NCI-H1417 treated with DMSO at 0.1 percent for 48 hours (cell line): ENCODE data around the gene EEF1A1.

ENCODE experiments used
- DNase-seq: peaks from one replicate; lab custom pipeline; 2025; lab: John Stamatoyannopoulos, UW

Gene EEF1A1

GRCh38 chr6:73505142-73505541 is 15.7 kb downstream of the EEF1A1 start:
- DNase-seq: no peak

DNA sequence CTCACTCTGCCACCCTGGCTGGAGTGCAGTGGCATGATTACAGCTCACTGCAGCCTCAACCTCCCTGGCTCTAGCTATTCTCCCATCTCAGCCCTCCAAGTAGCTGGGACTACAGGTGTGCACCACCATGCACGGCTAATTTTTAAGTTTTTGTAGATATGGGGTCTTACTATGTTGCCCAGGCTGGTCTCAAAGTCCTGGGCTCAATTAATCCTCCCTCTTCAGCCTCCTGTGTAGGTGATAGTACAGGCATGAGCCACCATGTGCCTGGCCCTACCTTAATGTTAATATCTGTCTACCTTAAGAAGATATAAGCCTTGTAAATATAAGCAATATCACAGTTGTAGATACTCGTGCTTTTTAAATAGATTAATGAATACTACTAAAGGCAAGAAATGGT is 16.7 kb downstream of the EEF1A1 start:
- DNase-seq: no peak

- no peak for DNase-seq
Measured at GRCh38 chr6:73503027-73503772, 17.6 kb downstream of the EEF1A1 start.

DNA sequence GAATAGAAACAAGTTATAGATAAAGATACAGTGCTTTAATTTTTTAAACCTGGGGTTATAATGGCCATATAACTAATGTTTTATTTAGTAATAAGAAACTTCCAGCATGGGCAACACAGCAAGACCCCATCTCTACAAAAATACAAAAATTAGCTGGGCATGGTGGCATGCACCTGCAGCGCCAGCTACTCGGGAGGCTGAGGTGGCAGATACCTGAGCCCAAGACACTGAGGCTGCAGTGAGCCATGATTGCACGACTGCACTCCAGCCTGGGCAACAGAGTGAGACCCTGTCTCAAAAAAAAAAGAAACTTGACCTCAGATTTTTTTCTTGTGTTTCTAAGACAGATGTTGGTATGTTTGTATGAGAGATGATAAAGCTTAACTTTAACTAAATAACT is 22.9 kb downstream of the EEF1A1 start:
- DNase-seq: no peak

- no peak for DNase-seq
Measured at GRCh38 chr6:73491377-73491776, 29.5 kb downstream of the EEF1A1 start.

- no peak for DNase-seq
Measured at GRCh38 chr6:73487473-73487872, 33.4 kb downstream of the EEF1A1 start.

GRCh38 chr6:73484438-73484837 is 36.4 kb downstream of the EEF1A1 start:
- no peak for DNase-seq

DNA sequence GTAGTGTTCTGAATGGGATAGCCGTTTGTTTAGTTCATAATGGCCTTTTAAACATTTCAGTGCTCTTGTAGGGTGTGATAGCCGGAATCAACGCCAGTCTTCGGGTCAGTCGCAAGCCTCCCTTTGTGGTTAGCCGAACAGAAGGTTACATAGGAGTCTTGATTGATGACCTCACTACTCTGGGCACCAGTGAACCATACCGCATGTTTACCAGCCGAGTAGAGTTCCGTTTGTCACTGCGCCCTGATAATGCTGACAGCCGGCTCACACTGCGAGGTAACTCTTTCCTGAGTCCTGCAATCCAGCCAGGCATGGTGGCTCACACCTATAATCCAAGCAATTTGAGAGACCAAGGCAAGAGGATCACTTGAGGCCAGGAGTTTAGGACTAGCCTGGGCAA is 38.9 kb downstream of the EEF1A1 start:
- DNase-seq: no peak

GRCh38 chr6:73477407-73477806 is 43.4 kb downstream of the EEF1A1 start:
- no peak for DNase-seq

GRCh38 chr6:73476723-73477122 is 44.1 kb downstream of the EEF1A1 start:
- DNase-seq: no peak

DNA sequence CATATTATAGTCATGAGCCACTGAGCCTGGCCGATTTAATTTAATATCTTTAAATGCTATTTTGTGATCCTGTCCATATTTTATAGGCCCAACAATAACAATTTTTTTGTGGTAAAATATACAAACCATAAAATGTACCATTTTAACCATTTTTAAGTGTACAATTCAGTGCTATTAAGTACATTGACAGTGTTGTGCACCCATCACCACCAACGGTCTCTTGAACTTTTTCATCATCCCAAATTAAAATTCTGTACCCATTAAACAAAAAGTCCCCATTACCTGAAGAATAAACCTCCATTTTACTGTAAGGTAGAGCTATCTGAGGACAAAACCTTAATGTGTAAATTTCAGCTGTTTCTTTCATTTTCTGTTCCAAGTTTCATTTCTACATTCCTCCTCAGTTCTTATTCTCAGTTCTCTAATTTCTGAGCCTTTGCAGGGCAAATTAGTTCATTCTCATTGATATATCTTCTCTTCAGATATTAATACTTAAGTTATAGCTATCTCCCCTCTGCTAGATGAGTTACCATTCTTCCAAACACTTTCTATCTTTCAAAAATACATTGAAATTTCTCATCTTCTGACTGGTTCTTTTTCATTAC is 49.0 kb downstream of the EEF1A1 start:
- no peak for DNase-seq
